NT2/D1 (cell line): ENCODE data around the gene MAPK12.

Experiments
- SUZ12 ChIP-seq: IDR thresholded peaks from 2 replicates; pipeline ENCODE4 v1.6.1; 2011; ENCODE audit not compliant: insufficient read length, insufficient read depth; ENCODE audit errors: extremely low read depth
- YY1 ChIP-seq: IDR thresholded peaks from 2 replicates; pipeline ENCODE4 v1.6.1; 2011; ENCODE audit not compliant: insufficient read length, insufficient read depth
- ZNF274 ChIP-seq: IDR thresholded peaks from 2 replicates; pipeline ENCODE4 v1.6.1; 2011; ENCODE audit warnings: mild to moderate bottlenecking, low read depth, low read length

- TF ChIP-seq YY1 (no peak), ZNF274 (no peak), SUZ12 (no peak)
These were observed 6.3 kb upstream of the MAPK12 start for GRCh38 chr22:50267591-50268390.
